DMS114 treated with DMSO at 0.1 percent for 48 hours (cell line): ENCODE measurements around the gene JAG1.

Source experiments
- DNase-seq: peaks from one replicate; lab custom pipeline; 2025; ENCODE audit not compliant: unreplicated experiment; lab: John Stamatoyannopoulos, UW

JAG1 gene

DNA sequence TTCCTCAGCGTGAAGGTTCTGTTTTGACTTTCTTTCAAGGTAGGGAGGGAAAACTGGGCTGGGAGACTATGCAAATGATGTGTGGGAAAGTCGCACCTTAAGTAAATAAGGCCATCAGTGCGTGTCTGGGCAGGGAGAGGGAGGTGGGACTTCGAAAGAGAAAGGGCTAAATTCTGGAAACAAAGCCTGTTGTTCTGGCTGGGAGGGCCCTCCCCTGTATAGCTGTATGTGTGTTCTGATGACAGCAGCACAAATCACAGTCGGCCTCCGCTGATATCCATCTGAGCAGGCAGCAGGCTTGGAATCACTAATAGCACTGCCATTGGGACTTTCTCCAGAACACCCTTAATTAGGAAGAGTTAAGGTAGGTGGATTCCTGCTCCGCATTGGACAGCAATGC lies 19.2 kb downstream of the JAG1 start:
- no peak for DNase-seq

DNA sequence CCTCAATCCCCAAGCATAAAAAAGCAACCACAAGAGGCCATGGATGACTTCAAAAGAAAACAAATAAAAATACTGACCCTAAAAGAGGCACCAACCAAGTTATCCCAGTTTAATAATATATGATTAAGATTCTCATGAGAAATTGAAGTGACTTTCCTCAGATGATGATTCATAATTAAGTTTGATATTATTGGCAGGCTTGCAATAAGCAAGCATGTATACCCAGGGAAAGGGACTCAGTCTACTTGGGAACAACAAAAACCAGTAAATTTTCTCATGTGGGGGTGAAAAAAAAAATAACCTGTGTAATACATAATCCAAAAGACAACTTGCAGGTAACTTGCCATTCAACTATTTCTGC lies 19.6 kb downstream of the JAG1 start:
- no peak for DNase-seq

DNA sequence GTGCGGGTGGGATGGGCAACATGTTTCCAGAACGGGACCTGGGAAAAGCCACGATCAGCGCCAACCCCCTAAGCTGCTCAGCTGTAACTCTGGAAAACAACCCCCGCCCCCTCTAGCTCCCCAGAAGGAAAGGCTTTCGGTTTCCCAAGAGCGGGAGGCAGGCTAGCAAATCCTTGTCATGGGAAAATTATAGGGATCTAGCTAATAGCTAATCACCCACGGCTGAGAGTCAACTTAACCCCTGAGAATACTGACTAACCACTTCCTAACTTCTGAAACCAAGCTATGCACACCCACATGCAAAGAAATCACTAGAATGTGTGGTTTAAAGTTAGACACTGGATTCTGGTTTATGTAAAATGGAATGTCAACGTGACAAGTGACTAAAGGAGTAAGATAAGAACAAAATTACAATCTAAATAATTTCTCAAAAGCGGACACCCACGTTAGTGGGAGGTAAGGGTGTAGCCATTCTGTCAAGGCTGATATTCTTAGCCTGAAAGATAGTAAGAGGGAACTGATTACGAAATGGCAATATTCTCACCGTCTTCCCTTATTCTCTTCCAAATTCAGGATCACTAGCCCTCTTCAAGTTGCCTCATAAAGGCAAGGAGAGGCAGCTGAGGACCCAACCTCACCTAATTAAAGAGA lies 20.1 kb downstream of the JAG1 start:
- DNase-seq, result no peak

DNA sequence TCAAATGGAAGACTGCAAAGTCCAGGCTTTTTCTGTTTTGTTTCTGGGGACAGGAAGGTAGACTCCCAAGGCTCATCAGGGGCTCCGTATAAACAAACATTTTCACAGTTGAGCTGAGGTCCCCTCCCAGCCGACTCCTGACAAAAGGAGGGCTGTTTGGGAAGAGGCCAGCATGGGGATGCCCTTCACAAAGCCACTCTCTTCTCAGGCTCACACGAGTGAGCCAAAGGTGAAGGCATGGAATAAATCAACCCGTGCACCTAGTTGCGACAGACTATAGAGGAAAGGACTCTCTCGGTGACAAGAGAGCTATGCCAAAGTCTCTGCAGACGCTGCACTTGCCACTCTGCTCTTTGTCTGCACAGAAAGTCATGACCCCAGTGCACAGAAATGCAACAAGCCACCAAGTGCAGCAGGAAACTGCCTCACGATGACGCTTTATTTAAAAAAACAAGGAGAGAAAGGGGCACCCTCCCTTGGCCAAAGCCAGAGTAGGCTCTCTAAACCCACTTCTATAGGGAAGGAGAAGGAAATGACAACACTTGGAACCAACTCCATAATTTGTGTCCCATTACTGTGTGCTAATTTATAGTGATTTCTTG lies 21.0 kb downstream of the JAG1 start:
- DNase-seq, result no peak

DNA sequence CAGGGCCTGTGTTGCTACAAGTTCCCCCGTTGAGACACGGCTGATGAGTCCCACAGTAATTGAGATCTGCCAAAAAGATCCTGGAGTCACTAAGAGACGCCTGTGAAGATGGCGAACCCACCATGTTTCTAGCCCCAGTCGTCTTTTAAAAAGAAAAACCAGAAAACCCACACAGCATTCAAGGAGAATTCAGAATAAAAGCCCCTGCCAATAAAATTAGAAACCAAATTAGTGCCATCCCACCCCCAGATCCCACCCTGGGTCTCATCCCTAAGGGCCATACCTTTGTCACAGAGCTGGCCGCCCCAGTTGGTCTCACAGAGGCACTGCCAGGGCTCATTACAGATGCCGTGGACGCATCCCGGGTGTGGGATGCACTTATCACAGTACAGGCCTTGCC lies 21.6 kb downstream of the JAG1 start:
- DNase-seq, result no peak

DNA sequence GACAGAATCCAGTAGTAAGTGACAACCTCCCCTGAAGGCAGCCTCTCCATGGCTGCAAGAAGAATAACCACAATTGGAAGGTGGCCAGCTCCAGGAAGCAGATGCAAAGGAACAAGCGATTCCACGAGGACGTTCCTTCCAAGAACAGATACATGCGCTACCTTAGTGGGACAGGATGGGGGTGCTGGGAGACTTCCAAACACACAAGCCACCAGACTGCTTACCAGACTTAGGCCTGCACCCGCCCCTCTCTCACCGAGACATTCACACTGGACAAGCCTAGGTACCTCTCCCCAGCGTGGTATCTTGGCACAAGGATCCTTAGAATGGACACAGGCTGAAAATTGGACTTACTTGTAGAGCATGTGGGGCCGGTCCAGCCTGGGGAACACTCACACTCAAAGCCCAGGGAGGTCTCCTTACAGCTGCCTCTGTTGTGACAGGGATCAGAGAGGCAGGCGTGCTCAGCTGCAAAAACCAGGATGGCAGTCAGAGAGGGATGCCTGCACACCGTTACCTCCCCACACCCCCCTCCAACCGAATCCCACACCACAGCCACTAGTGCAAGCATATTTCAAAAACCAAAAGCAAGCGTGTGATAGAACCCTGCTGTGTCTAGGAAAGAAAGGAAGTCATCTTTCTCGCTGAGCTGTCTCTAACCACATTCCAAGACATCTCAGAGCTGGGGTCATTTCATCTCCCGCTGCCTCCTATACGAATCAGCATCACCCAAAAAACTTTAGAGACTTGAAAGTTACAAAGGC lies 22.4 kb downstream of the JAG1 start:
- no peak for DNase-seq

DNA sequence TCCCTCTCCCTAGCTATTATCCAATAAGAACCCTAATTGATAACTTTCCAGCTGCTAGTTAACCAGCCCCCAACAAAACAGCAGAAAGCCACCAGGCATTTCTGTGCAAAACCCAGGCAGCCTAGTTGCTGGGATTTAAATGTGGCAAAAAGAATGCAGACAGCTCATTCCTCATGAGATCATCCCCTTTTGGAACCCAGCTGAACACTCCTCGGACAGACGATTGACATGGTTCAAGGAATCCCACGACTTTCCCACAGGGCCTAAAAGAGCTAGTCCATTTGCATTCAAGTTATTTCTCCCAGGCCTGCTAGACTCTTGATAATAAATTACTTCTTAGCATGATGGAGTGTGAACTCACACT lies 24.0 kb downstream of the JAG1 start:
- DNase-seq, result no peak

DNA sequence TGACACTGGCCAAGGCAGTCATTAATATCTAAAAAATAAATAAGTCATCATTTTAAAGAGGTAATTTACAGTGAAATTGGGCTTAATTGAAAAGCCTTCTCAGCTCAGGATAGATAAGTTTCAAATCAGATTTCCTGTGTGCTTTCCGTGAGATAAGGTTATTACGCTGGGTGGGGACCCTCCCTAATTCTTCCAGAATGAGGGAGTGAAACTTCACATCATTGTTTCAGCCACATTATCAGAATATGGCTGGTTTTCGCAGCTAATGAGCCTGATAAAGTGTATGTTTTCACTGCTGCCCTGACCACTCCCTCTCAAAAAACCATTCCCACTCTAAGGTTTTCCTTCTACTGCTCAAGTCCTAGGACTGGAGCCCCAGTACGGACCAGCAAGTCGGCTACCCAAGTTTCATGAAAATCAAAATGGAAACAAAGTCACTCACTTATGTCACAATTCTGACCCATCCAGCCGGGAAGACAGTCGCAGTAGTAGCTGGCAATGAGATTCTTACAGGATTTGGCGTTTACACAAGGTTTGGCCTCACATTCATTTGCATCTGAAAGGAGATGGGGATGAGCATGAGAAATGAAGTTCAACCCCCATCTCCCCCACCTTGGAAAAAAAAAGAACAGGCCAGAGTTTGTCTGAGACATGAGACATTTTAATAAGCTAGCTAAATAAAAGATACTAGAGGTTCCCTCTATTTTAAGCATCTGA lies 24.6 kb downstream of the JAG1 start:
- no peak for DNase-seq

DNA sequence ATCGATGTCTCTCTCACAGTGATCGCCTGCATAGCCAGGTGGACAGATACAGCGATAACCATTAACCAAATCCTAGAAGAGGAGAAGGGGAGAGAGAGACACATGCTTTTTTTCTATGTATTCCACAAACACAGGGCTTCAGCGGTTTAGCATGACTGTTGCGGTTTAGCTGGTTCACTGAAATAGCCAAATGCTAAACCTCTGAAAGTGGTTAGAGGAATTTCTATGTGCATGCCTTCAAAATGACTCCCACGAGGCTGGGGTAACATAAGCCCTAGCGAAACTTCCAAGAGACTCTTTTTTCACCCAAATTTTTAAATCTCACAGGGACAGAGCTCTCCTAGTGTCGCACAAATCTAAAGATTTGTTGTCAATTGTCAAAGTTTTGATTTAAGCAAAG lies 25.1 kb downstream of the JAG1 start:
- no peak for DNase-seq

DNA sequence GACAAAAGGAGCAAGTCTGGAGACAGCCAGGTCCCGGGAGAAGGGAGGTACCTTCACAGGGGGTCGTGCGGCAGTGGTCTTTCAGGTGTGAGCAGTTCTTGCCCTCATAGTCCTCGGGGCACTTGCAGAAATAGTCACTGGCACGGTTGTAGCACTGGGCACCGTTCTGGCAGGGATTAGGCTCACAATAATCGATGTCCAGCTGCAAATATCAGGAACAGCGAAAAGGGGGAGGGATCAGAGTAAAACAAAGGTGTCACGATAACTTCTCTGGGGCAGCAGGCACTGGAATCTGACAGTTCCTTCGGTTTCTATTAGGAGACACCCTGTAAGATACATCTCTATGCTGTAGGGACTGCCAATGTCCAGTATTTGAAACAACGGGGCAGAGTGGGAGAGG lies 25.9 kb downstream of the JAG1 start:
- no peak for DNase-seq

DNA sequence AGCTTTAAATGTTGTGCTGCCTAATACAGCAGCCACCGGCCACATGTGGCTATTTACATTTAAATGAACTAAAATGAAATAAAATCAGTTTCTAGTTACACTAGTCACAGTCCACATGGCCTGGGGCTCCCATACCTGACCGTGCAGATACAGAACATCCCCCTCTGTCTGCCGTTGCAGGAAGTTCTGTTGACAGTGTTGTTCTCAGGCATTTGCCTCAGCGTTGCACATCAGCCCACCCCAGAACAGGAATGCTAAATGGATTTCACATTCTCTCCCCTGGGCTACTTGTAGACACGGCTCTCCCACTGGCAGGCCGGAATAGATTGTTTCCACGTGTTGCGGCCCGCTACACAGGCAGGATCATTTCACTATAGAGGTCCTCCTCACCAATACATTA lies 26.3 kb downstream of the JAG1 start:
- no peak for DNase-seq

DNA sequence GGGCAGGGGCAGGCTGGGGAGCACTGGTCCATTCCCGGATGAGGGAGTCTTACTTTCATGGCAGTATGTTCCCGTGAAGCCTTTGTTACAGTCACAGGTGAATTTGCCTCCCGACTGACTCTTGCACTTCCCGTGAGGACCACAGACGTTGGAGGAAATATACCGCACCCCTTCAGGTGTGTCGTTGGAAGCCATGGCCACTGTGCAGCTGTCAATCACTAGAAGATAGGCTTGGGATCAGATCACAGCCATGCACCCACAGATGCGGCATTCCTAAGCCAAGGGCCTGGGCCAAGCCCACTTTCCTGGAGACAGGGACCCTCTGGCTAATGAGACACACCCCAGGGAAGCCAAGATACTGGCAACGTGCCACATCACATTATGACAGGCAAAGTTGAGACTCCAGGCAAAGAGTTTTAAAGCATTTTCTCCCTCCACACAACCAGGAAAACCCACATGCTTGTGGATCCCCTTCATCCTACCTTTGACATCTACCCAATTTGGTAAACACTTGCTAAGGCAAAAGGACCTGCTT lies 26.8 kb downstream of the JAG1 start:
- no peak for DNase-seq

DNA sequence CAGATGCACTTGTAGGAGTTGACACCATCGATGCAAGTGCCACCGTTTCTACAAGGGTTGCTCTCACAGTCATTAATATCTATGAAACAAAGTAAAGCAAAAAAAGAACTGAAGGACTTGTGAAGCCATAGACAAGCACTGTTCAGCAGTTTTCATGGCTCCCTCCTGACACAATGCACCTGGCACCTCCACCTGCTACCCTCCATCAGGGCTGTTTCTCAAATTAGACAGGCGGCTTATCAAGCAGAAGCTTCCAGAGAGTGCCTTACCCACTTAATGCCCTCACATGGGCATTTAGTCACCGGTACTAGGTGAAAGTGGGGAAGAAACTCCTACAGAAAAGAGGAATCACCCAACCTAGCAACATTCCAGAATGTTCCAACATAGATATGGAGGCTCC lies 27.8 kb downstream of the JAG1 start:
- DNase-seq, result no peak

DNA sequence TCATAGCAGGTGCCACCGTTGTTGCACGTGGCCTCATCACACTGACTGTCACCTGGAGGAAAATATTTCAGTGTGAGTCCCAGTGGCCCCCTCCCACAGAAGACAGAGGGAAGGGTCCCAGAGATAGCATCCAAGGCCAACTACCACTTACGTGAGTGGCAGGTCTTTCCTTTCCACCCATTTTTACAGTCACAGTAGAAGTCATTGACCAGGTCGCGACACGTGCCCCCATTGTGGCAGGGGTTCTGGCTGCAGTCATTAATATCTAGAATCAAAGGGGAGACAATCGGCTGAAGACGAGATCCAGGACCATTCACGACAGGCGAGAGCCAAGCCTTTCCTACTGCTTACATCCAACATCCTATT lies 28.6 kb downstream of the JAG1 start:
- DNase-seq, result no peak

DNA sequence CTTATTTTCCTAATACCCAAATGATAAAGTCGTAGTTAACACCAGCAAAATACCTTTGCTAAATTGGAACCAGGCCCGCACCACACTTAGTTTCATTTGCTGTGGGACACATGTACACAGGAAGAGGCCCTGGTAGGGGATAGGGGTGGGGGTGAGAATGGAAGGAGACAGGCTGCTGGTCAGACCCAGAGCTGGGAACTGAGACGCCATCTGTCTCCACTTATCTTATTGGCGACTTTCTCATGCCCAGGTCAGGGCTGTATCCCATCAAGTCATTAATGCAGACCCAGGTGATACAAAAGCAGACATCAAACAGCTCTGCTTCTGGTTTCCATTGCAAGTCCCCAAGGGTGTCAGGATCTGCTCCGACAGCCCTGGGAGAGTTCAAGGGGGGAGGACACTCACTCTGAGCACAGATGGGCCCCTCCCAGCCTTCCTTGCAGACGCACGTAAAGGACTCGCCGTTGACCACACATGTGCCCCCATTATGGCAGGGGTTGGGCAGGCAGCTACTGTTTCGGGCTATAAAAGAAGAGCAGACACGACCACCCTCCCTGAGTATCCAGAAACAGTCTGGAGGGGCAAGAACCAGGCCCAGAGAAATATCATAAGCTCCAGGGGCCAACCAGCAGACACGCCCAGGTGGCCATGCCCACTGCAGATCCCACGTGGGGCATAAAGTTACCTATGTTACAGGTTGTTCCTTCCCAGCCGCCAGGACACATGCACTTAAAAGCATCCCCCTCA lies 29.2 kb downstream of the JAG1 start:
- DNase-seq, result no peak

DNA sequence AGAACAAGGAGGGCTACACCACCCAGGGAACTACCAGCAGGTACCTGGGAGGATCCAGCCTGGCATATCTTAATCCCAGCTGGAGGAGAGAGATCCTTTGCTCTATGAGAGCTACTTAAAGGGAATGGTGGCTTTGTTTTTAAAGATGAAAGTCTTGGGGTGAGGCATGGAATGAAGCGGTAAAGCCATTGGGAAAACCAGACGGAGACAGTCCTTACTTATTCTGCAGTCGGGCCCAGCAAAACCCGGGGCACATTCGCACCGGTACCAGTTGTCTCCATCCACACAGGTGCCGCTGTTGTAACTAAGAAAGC lies 30.3 kb downstream of the JAG1 start:
- no peak for DNase-seq

DNA sequence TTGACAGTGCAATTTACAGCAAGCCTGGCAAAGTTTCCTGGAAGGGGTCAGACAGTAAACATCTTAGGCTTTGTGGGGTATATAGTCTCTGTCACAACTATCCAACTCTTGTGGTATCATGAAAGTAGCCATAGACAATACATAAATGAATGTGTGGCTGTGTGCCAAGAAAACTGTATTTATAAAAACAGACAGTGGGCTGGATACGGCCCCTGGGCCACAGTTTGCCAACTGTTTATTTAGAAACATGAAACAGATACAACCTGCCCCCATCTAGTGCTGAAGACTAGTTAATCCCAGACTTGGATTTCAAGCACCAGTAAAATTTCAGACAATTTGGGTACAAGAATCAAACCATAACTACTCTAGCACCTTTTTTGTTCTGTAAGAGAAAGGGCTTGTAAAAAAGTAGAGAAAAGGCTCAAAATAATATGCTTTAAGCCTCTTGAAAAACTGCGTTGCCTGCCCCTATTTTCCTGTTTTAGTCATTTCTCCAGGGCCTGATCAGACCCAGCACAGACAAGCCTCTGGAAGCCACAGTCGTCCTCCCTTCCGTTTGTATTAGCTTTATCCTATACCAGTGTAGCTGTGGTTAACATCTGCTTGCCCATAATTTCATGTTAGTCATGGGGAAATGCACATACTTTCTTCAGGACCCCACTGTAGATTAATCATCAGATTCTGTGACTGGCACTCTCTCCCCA lies 30.8 kb downstream of the JAG1 start:
- DNase-seq, result no peak

DNA sequence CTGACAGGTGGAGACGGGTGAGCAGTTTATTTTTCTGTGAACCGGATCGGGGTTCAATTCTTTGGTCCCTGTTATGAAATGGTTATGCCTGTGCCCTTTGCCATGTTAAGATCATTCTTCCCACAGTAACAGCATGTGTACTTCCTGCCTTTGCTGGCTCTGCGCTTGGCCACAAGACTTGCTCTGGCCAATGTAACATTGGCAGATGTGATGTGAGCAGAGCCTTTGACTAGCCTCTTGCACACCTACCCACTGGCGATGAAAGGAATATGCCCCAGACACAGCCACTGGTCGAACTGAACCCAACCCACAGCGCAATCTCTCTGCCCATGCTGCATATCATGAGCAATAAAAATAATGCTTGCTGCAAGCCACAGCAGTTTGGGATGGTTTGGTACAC lies 31.9 kb downstream of the JAG1 start:
- no peak for DNase-seq

DNA sequence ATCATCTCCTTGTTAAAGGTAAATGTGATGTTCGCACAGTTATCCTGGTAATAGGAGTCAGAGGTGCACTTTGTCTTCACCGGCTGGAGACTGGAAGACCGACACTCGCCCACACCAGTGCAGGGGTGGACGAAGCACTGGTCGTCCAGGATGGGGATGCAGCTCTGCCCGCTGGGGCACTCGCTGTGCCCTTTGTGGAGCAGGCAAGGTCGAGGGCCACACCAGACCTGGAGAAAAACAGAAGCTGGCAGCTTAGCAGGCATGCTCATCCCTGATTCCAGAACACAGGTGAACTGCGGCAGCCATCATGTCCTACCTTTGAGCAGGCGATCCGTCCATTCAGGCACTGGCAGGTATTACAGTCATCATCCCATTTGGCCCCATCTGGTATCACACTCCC lies 32.3 kb downstream of the JAG1 start:
- DNase-seq, result no peak

DNA sequence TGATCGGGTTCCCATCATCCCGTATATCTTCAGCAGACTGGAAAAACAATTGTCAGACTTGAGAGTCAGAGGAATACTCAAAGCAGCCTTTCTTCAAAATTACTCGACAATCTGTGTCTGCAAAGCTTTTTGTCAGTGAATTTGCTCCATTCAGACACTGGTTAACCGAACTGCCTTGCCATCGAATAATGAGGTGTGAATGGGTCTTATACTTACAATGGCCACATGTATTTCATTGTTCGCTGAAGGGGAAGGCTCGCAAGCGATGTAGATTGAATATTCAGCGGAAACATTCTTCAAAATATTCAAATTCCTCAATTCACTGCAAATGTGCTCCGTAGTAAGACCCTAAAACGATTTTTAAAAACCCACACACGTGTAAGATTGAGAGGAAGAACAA lies 32.9 kb downstream of the JAG1 start:
- DNase-seq, result no peak
